H1 (cell line): ENCODE results near the gene ANKLE1. TPM values are rescaled to one million over a fixed set of nuclear protein-coding genes. Genes with fewer than 3 reads are reported as not detected.
A peak's percentile ranks its signal among the peaks of the same experiment; 100 is the strongest.

ENCODE experiments used
- POLR2AphosphoS5 ChIP-seq: IDR thresholded peaks from 2 replicates; pipeline ENCODE4 v1.6.1; 2011; ENCODE audit warnings: low read depth, low read length
- RBBP5 ChIP-seq: IDR thresholded peaks from 2 replicates; pipeline ENCODE4 v1.7.1; 2012; ENCODE audit warnings: low read depth, mild to moderate bottlenecking, inconsistent platforms, low read length, moderate library complexity, borderline replicate concordance
- SIRT6 ChIP-seq: IDR thresholded peaks from one replicate; pipeline ENCODE4 v1.7.1; 2012; ENCODE audit warnings: low read length, inconsistent platforms
- SP2 ChIP-seq: IDR thresholded peaks from 2 replicates; pipeline ENCODE4 v1.6.1; 2012; ENCODE audit warnings: mild to moderate bottlenecking, low read length, inconsistent platforms
- polyA plus RNA-seq, 7 experiments: library from polyadenylated mRNA; depleted of rRNA in 3 of 7; stranded (reverse) in 5 of 7; unstranded in 2 of 7; fragments of >200 nt in 5 of 7; fragments of 200-250 nt in 2 of 7; gene quantifications; 1 replicate in 5 of 7; 2 replicates in 1 of 7; 4 replicates in 1 of 7; pipeline versions ENCODE4 v1.2.1 to v1.2.3, GENCODE V29; 2011 to 2013; ENCODE audit warnings: missing spikeins in 2 of 7, mixed read lengths in 2 of 7
- total RNA-seq: library from RNA; stranded (reverse); fragmentation: NEBNext Ultra II Directional; extraction: Animal tissue kit (Norgen Biotek cat#: 25700); gene quantifications from 2 replicates; pipeline ENCODE4 v1.2.1, GENCODE V29; 2021
- TF ChIP-seq, protein P1 (sequence below): IDR thresholded peaks from 2 replicates; pipeline ENCODE4 v1.6.1; 2012; ENCODE audit warnings: inconsistent platforms

The ANKLE1 gene
- total and polyA plus RNA-seq, 2 of the 8 experiments (the other 6 are each of a cell fraction or from before 2014, with no cell fraction given), result 6.1 to 9.6 TPM

DNA sequence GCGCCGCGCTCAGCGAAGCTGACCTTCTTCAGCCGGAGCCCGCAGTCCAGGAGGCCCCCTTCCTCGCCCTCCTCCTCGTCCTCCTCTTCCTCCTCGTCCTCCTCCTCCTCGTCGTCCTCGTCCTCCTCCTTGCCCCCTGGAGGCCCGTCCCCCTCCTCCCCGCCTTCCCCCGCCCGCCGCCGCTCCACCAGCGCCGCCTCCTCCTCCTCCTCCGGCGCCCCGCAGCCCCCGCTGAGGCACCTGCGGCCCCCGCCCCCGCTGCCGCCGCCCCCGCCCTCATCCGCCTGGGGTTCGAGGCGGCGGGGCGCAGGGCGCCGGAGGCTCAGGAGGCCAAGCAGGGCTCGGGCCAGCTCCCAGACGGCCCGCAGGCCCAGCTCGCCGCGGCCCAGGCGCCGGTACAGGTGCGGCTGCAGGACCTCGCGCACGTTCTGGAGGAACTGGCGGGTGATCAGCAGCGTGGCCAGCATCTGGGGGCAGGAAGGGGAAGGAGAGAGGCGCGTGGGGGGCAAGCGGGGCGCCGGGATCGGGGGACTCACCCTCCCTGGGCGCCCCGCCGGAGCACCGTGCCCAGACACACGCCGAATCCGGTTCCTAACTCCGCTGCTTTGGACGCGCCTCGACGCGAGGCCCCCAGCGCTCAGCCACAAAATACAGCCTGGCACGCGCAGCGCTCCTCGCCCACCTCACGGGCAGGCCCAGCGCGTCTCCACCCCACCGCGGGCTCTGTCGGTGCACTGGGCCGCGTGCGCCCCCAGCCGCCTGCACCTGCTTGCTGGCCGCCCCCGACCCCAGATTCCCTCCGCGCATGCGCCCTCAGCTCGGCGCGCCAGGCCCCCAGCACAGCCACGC, 47.0 kb downstream of the ANKLE1 start (continued):
- TF ChIP-seq, protein P1, sequence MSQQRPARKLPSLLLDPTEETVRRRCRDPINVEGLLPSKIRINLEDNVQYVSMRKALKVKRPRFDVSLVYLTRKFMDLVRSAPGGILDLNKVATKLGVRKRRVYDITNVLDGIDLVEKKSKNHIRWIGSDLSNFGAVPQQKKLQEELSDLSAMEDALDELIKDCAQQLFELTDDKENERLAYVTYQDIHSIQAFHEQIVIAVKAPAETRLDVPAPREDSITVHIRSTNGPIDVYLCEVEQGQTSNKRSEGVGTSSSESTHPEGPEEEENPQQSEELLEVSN, result peak; percentile 96
- TF ChIP-seq SIRT6 (no peak), RBBP5 (no peak), SP2 (no peak), POLR2AphosphoS5 (peak; percentile 20; the same call in 1 of the 2 replicates)
